ENCODE results near the gene TCTA.

GRCh38 chr3:49370585-49371290 is 41.5 kb upstream of the TCTA start:
- TF ChIP-seq JUND (IDR thresholded peaks at IDR 0.05; ENCODE audit: low read depth, low read length) (no peak), NKRF (conservative IDR thresholded peaks at IDR 0.05) (no peak), POLR2AphosphoS5 (IDR thresholded peaks at IDR 0.05; ENCODE audit: low read length) (no peak), RCOR1 (conservative IDR thresholded peaks at IDR 0.05; ENCODE audit: low read depth, low read length) (no peak), REST (IDR thresholded peaks at IDR 0.05; ENCODE audit: low read depth, low read length) (no peak), ZNF24 (IDR thresholded peaks at IDR 0.05) (no peak), MEF2B (IDR thresholded peaks at IDR 0.05; ENCODE audit: partially characterized antibody, poor library complexity, severe bottlenecking) (no peak), HDAC2 (IDR thresholded peaks at IDR 0.05) (no peak), SMAD1 (IDR thresholded peaks at IDR 0.05; ENCODE audit: low read depth, partially characterized antibody) (no peak), NFYB (IDR thresholded peaks at IDR 0.05; ENCODE audit: insufficient read depth, low read depth, low read length) (no peak), POLR2AphosphoS2 (IDR thresholded peaks at IDR 0.05; ENCODE audit: low read depth, low read length) (no peak), MEF2A (IDR thresholded peaks at IDR 0.05; ENCODE audit: insufficient read depth, low read depth, low read length) (no peak), CTCF (IDR thresholded peaks at IDR 0.05 in 2 of 3, conservative IDR thresholded peaks at IDR 0.05 in 1 of 3; ENCODE audit: control insufficient read depth in 2 of 3, extremely low read depth in 1 of 3, insufficient read depth in 1 of 3, low read depth in 3 of 3, low read length in 3 of 3) (no peak)
